ENCODE measurements around the gene BARD1. TPM values are rescaled to one million over a fixed set of nuclear protein-coding genes. Genes with fewer than 3 reads are reported as not detected.
"Not testable (repeated sequence)": the region's sequence is repeated elsewhere in the genome, so short reads cannot be mapped to it uniquely, and the experiment has no call there.

The BARD1 gene
- total RNA-seq, 4 donors from 2014 or later, result 14.9 to 24.1 (median 19.6) TPM

- Histone ChIP-seq H3K4me3 (no peak overlapping the region), H3K36me3 (no peaks in the 10 kb centered on the region), H3K9me3 (peaks cover 0 to 11% (median 3%) of the 10 kb centered on the region in 4 donors), H3K4me1 (no peaks in the 10 kb centered on the region), H3K27ac (replicated peaks in 1 of 4) (no peak overlapping the region), H3K27me3 (no peaks in the 10 kb centered on the region)
- intact Hi-C loops (cut with DNase I), result no loop called here
- TF ChIP-seq POLR2A (IDR thresholded peaks at IDR 0.05; ENCODE audit: low read depth) (no peak), POLR2AphosphoS5 (IDR thresholded peaks at IDR 0.05) (no peak), CTCF (IDR thresholded peaks at IDR 0.05) (no peak), EP300 (IDR thresholded peaks at IDR 0.05) (no peak)
- DNase-seq (ENCODE audit: extremely low spot score), result no peak
These were observed 112.8 kb downstream of the BARD1 start for GRCh38 chr2:214696681-214697080.

- intact Hi-C loops (cut with DNase I), result no loop called here
- WGBS, result 74% methylated on average over 1 of the region's 1 CpG
- no peaks in the 10 kb centered on the region for H3K4me1 ChIP-seq
- H3K27me3 ChIP-seq, result no peaks in the 10 kb centered on the region
- no peaks in the 10 kb centered on the region for H3K36me3 ChIP-seq
- TF ChIP-seq CTCF (IDR thresholded peaks at IDR 0.05) (no peak), EP300 (IDR thresholded peaks at IDR 0.05) (no peak), POLR2A (IDR thresholded peaks at IDR 0.05; ENCODE audit: low read depth) (no peak), POLR2AphosphoS5 (IDR thresholded peaks at IDR 0.05) (no peak)
- H3K9me3 ChIP-seq, result peaks cover 0 to 6% (median 0%) of the 10 kb centered on the region in 4 donors
- DNase-seq (ENCODE audit: extremely low spot score), result no peak
- H3K4me3 ChIP-seq, result no peak overlapping the region
- no peak overlapping the region for H3K27ac ChIP-seq (replicated peaks in 1 of 4)
These were observed 113.7 kb downstream of the BARD1 start for GRCh38 chr2:214695789-214696188.

- H3K4me3 ChIP-seq, result peak overlapping the region in 1 of 4 donors; percentile 24
- intact Hi-C loops (cut with DNase I); H3K4me1 ChIP-seq; H3K36me3 ChIP-seq; DNase-seq (ENCODE audit: extremely low spot score); H3K27ac ChIP-seq (replicated peaks in 1 of 4); H3K9me3 ChIP-seq; H3K27me3 ChIP-seq: not testable (repeated sequence)
- 3% methylated on average over 12 of the region's 12 CpGs for WGBS
These were observed 125.9 kb downstream of the BARD1 start for GRCh38 chr2:214683557-214683956.

- DNase-seq (ENCODE audit: extremely low spot score), result no peak
- Histone ChIP-seq H3K27me3 (no peaks in the 10 kb centered on the region), H3K9me3 (peaks cover 0 to 6% (median 0%) of the 10 kb centered on the region in 4 donors), H3K4me1 (no peaks in the 10 kb centered on the region), H3K36me3 (no peaks in the 10 kb centered on the region), H3K4me3 (no peak overlapping the region), H3K27ac (replicated peaks in 1 of 4) (no peak overlapping the region)
- no peak for TF ChIP-seq POLR2AphosphoS5 (IDR thresholded peaks at IDR 0.05)
- 100% methylated on average over 1 of the region's 1 CpG for WGBS
- intact Hi-C loops (cut with DNase I), result no loop called here
These were observed 129.7 kb downstream of the BARD1 start for GRCh38 chr2:214679736-214680135.

GRCh38 chr2:214676421-214677089 is 132.9 kb downstream of the BARD1 start:
- no peaks in the 10 kb centered on the region for H3K36me3 ChIP-seq
- H3K4me1 ChIP-seq, result no peaks in the 10 kb centered on the region
- no peak overlapping the region for H3K4me3 ChIP-seq
- DNase-seq (ENCODE audit: extremely low spot score), result no peak
- intact Hi-C loops (cut with DNase I), result no loop called here
- no peak for TF ChIP-seq POLR2AphosphoS5 (IDR thresholded peaks at IDR 0.05)
- TF ChIP-seq POLR2A (IDR thresholded peaks at IDR 0.05; ENCODE audit: low read depth), result no peak
- no peak for TF ChIP-seq CTCF (IDR thresholded peaks at IDR 0.05)
- no peak for TF ChIP-seq EP300 (IDR thresholded peaks at IDR 0.05)
- no peak overlapping the region for H3K27ac ChIP-seq (replicated peaks in 1 of 4)
- 92% methylated on average over 5 of the region's 5 CpGs for WGBS
- H3K27me3 ChIP-seq, result no peaks in the 10 kb centered on the region
- H3K9me3 ChIP-seq, result peaks cover 0 to 6% (median 0%) of the 10 kb centered on the region in 4 donors

Small RNA genes lying within 50 kb of the gene (small RNA-seq; reads per million reads assigned to genes)
- 0 reads per million in 3 donors for gene SNORA70I
